ENCODE results near the gene GDPD4. TPM values are rescaled to one million over a fixed set of nuclear protein-coding genes. Genes with fewer than 3 reads are reported as not detected.

Gene GDPD4
- polyA plus RNA-seq, 10 donors = 0.15 to 2.3 (median 0.41) TPM; not detected in 1

GRCh38 chr11:77299528-77299993 is 1.9 kb downstream of the GDPD4 start:
- DNase-seq = no peak

- DNase-seq = no peak
These were observed 7.4 kb downstream of the GDPD4 start for GRCh38 chr11:77294040-77294439.

DNA sequence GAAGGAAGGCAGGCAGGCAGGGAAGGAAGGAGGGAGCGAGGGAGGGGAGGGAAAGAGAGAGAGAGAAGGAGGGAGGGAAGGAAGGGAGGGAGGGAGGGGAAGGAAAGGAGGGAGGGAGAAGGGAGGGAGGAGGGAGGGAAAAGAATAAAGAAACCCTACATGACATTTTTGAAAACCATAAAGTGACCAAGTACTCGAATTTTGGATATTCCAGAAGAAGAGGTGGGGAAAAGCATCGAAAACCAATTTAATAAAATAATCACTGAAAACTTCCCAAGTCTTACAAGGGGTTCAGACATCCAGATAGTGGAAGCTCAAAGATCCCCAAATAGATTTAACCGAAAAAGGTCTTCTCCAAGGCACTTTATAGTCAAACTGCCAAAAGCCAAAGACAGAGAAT is 11.7 kb downstream of the GDPD4 start:
- DNase-seq = no peak

DNA sequence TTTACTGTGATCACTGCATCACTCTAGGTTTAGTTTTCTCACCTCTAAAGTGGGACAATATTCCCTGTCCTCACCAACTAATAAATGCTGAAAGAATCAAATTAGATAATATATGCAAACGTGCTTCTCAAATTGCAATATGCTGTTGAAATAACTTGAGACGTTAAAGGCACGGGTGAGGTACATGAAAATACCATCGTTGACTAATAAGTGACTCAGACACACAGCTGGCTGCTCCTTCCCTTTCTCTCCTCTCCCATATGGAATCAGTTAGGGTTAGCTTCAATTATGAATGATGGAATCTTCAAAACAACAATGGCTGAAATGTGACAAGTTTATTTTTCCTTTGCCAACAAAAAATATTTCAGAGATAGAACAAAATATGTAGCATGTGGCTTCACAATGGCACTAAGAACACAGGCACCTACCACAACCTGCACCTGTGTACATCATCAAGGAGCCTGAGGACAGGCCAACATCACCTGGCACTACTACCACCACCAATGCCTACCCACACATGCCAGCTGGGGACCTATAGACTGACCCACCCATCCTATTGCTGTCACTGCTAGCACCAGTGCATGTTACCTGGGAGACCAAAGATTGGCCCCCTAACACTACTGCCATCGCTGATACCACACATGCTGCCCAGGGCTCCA is 13.7 kb downstream of the GDPD4 start:
- DNase-seq = peak in 2 of 3 donors; percentile 7 to 72

DNA sequence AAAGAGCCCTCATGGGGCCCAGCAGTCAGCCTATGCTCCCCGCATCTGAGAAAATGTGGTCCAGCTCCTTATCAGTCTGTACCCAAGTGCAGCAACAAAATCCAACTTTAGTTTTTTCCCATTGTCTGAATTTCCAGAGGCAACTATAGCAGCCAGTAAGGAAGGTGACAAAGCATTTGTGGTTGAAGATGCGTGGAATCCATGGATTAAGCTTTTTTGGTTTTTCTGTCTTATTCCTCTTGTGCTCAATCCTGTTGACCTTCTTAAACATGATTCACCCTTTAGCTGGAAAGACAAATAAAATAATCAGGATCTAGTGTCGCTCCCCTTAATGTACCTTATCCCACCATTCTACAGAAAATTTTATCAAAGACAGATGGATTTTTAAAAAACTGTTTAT is 14.3 kb downstream of the GDPD4 start:
- no peak for DNase-seq

DNA sequence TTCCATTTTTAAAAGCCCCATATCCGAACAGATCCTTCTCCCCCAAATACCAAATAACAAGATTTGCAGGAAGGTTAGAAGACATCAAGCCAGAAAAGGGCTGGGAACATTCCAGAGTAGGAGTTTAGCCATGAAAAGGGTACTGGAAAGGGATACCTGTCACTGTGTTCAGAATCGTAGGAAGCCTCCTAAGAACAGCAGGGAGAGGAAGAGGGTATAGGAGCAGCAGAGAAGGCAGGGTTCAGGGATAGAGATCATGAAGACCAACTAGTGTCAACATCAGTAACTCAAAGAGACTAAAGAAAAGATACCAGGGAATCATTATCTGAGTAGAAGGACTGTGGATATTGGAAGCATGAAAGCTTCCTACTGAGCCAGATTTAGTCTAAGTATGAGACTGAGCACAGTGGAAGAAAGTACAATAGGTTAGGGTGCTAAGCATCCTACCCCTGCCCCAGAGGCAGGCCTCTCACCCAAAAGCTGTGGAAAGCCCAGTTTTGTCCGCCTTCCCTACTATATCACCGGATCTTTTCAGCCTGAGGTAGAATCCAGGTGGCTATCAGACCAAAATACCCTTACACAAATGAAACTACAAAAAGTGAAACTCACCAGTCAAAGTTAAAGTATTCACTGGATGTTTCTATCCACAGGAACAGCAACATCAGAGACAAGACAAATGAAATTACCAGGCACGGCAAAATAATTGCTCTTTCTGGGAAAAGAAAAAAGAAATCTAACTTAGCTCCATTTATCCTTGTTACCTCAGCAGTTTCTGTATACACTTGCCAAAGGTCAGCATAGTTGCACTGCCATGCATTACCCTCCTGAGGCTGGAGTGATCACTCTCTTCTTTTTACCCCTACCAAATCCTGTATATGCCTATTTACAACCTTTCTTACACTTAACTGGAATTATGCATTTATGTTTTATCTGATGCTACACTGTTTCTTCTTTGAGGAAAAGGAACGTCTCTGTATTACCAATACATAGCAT is 16.7 kb downstream of the GDPD4 start:
- DNase-seq = no peak

GRCh38 chr11:77283101-77283500 is 18.4 kb downstream of the GDPD4 start:
- no peak for DNase-seq

GRCh38 chr11:77278595-77279506 is 22.6 kb downstream of the GDPD4 start:
- no peak for DNase-seq

- DNase-seq = no peak
These were observed 25.2 kb downstream of the GDPD4 start for GRCh38 chr11:77276271-77276670.

DNA sequence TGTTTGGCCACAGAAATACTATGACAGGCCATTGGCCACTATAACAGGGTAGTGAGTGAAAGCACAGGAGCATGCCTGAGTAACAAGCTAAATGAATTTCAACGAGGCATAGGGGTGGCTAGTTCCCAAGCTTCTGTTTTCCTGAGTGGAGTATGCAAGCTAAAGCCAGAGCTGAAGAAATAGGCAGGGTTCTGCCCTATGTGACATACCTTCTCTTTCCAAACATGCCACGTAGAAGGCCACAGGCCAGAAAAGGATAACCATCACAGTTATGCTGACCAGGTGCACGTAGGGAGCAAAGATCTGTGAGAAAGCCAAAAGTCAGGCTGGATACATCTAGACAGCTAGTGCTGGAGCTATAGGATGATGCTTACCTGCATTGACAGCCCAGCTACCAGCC is 30.6 kb downstream of the GDPD4 start:
- no peak for DNase-seq

DNA sequence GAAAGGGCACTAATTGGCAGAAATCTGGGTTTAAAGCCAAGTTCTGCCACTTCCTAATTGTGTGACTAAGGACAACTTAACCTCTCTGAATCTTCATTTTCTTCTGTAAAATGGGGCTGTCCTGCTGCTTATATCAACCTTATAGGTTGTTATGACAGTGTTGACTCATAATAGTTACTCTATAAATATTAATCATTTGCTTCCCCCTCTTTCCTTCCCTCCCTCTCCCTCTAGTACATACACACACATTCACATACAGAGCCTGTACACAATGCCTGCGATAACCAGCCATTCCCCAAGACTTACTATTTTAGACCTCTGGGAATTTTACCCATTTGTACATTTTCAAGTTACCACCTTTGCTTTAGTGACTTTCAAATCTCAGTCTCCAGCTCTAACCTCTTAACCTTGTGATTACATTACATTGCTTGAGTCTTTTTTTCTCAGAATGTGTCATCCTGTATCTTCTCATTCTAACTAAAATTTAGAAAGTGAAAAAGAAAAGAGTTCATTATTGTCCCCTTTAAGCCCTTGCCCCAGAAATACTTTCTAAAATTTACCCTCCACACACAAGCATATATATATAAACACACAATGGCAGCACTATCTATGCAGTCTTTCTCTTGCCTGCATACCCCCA is 31.9 kb downstream of the GDPD4 start:
- DNase-seq = no peak

- peak in 1 of 3 donors; percentile 48 for DNase-seq
These were observed 33.5 kb downstream of the GDPD4 start for GRCh38 chr11:77267962-77268361.

DNA sequence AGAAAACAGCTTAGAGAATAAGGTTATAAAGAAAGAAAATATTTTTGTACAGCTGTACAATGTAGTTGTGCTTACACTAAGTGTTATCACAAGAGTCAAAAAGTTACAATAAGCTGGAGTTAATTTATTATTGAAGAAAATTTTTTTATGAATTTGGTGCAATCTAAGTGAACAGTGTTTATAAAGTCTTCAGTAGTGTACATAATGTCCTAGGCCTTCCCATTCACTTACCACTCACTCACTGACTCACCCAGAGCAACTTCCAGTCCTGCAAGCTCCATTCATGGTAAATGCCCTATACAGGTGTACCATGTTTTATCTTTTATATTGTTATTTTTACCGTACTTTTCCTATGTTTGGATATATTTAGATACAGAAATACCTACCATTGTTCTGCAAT is 34.7 kb downstream of the GDPD4 start:
- no peak for DNase-seq

- no peak for DNase-seq
These were observed 38.7 kb downstream of the GDPD4 start for GRCh38 chr11:77262803-77263202.

- peak; percentile 21 to 70 (median 30) for DNase-seq
These were observed 41.8 kb downstream of the GDPD4 start for GRCh38 chr11:77259641-77260040.

GRCh38 chr11:77253690-77254089 is 47.8 kb downstream of the GDPD4 start:
- DNase-seq = no peak

DNA sequence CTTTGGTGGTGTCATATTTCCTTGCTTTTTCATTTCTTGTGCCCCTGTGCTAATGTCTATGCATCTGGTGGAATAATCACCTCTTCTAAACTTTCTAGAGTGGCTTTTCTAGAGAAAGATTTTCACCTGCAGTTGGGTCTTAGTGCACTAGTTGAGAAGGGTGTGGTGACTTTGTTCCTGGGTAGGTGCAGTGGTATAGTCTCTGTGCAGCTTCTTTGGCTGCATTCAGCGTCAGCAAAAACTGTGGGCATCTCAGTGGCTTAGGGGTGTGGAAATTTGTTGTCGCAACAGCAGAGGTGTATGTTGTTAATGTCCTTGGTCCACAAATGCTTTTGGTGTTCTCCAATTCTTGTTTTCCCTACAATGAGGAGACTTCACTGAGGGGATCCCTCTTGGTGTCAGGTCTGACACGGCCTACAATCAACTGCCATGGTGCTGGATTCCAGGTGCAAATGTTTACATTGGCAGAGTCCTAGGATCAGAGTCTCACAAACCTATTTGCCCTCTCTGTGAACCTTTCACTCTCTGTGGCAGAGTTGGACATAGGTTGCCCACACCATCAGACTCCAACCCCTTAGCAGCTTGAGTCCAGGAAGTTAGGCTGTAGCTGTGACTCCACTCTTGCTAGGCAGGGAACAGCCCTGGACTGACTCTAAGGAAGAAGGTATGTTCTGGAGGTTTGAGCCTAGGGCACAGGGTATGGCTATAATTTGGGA is 48.8 kb downstream of the GDPD4 start:
- no peak for DNase-seq

- no peak for DNase-seq
These were observed 50.4 kb downstream of the GDPD4 start for GRCh38 chr11:77250881-77251640.

DNA sequence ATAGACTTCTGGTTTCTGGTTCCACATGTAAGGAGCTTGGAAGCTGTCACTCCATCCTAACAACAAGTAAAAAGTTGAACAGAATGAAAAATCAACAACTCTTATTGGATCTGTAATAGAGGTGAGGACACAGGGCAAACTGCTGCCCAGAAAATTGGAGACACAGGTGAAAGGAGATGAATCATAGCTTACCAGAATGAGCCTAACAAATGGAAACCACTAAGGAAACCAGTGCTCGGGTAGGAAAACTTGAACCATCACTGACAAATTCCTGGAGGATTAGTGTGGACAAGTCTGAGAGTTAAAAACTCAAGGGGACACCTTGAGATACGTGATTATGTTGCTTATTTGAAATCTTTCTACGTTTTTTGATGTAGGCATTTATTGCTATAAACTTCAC is 52.1 kb downstream of the GDPD4 start:
- DNase-seq = no peak

All from muscle of back (tissue), 11 donors.